BJ (cell line): Measurements from ENCODE around the gene ATP12A. TPM values are rescaled to one million over a fixed set of nuclear protein-coding genes. Genes with fewer than 3 reads are reported as not detected.

Experiments
- CTCF ChIA-PET: fragments of 350-600 bp; formaldehyde crosslinking; extraction: SDS; loops from one replicate; lab custom pipeline; 2021; ENCODE audit warnings: antibody characterized with exemption, inconsistent platforms; lab: Yijun Ruan, JAX
- POLR2A ChIA-PET: fragments of 300-600 bp; sonication (Branson Sonifier 250); formaldehyde crosslinking; extraction: SDS; loops from one replicate; lab custom pipeline; 2021; ENCODE audit warnings: antibody characterized with exemption; lab: Charles Lee
- DNase-seq: peaks from one replicate; pipeline ENCODE4 v3.0.0-alpha.2; 2011; ENCODE audit warnings: low read depth
- H3K27me3 ChIP-seq: 2 replicates; pipeline ENCODE4 v1.6.0; 2011; ENCODE audit warnings: low read length; ENCODE audit not compliant: control insufficient read depth, insufficient read depth
- H3K36me3 ChIP-seq: 2 replicates; pipeline ENCODE4 v1.5.1; 2011; ENCODE audit warnings: low read length; ENCODE audit not compliant: control insufficient read depth, insufficient read depth
- H3K4me3 ChIP-seq: 2 replicates; pipeline ENCODE4 v1.5.1; 2011; ENCODE audit warnings: low read depth, mild to moderate bottlenecking, control low read depth, low read length
- polyA plus RNA-seq: library from polyadenylated mRNA; depleted of rRNA; stranded (reverse); fragments of >200 nt; gene quantifications from 2 replicates; pipeline ENCODE4 v1.2.3, GENCODE V29; 2011
- TF ChIP-seq, protein P1 (sequence below): IDR thresholded peaks from 2 replicates; pipeline ENCODE4 v1.5.1; 2011; ENCODE audit warnings: low read depth, mild to moderate bottlenecking, control low read depth, inconsistent platforms, low read length, moderate library complexity; ENCODE audit not compliant: insufficient read depth

The ATP12A gene
- polyA plus RNA-seq, 1 experiment: not detected

- ChIA-PET POLR2A (no interaction called here), CTCF (interaction anchor here (1.2 kb wide), 1 partner anchor 9 kb away, joined by 4 read pairs; no protein-coding TSS in a partner anchor)
- Histone ChIP-seq H3K36me3 (no peaks in the 10 kb centered on the region), H3K27me3 (no peaks in the 10 kb centered on the region), H3K4me3 (no peak overlapping the region)
- DNase-seq: no peak
- TF ChIP-seq, protein P1, sequence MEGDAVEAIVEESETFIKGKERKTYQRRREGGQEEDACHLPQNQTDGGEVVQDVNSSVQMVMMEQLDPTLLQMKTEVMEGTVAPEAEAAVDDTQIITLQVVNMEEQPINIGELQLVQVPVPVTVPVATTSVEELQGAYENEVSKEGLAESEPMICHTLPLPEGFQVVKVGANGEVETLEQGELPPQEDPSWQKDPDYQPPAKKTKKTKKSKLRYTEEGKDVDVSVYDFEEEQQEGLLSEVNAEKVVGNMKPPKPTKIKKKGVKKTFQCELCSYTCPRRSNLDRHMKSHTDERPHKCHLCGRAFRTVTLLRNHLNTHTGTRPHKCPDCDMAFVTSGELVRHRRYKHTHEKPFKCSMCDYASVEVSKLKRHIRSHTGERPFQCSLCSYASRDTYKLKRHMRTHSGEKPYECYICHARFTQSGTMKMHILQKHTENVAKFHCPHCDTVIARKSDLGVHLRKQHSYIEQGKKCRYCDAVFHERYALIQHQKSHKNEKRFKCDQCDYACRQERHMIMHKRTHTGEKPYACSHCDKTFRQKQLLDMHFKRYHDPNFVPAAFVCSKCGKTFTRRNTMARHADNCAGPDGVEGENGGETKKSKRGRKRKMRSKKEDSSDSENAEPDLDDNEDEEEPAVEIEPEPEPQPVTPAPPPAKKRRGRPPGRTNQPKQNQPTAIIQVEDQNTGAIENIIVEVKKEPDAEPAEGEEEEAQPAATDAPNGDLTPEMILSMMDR: no peak
Measured at GRCh38 chr13:24698686-24699085, 18.5 kb downstream of the ATP12A start.

GRCh38 chr13:24699541-24699940 is 19.3 kb downstream of the ATP12A start:
- ChIA-PET POLR2A (no interaction called here), CTCF (no interaction called here)
- TF ChIP-seq, protein P1: no peak
- no peak overlapping the region for H3K4me3 ChIP-seq
- H3K36me3 ChIP-seq: no peaks in the 10 kb centered on the region
- no peak for DNase-seq
- H3K27me3 ChIP-seq: no peaks in the 10 kb centered on the region

- ChIA-PET POLR2A (no interaction called here), CTCF (no interaction called here)
- Histone ChIP-seq H3K4me3 (no peak overlapping the region), H3K27me3 (no peaks in the 10 kb centered on the region), H3K36me3 (no peaks in the 10 kb centered on the region)
- no peak for DNase-seq
- TF ChIP-seq, protein P1: no peak
Measured at GRCh38 chr13:24700539-24700938, 20.3 kb downstream of the ATP12A start.

DNA sequence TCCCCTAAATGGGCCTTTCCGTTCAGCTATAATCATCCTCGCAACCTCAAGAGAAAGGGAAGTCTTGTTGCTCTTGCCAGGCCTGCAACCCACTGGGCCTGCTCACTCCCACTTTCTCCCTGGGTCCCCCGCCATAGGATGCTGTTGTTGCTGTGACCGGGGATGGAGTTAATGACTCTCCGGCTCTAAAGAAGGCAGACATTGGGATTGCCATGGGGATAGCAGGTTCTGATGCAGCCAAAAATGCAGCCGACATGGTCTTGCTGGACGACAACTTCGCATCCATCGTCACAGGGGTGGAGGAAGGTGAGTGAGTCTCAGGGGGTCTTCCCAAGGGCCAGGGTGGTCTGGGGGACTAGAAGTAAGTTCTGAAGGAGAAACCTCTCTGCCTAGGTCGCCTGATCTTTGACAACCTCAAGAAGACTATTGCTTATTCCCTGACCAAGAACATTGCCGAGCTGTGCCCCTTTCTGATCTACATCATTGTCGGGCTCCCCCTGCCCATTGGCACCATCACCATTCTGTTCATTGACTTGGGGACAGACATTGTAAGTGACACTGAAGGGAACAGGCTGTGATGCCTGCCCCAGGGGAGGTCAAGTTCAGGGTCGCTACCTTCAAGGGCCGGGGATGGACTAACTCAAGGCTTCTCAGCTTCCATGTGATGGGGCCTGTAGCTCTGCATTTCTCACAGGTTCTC is 26.8 kb downstream of the ATP12A start:
- ChIA-PET CTCF (interaction anchor here (1.0 to 1.6 kb wide), 2 partner anchors 9 to 20 kb away, joined by 3 to 4 read pairs; no protein-coding TSS in a partner anchor), POLR2A (no interaction called here)
- DNase-seq: no peak
- TF ChIP-seq, protein P1: no peak
- Histone ChIP-seq H3K36me3 (no peaks in the 10 kb centered on the region), H3K4me3 (no peak overlapping the region), H3K27me3 (no peaks in the 10 kb centered on the region; the same call in 1 of the 2 replicates)

DNA sequence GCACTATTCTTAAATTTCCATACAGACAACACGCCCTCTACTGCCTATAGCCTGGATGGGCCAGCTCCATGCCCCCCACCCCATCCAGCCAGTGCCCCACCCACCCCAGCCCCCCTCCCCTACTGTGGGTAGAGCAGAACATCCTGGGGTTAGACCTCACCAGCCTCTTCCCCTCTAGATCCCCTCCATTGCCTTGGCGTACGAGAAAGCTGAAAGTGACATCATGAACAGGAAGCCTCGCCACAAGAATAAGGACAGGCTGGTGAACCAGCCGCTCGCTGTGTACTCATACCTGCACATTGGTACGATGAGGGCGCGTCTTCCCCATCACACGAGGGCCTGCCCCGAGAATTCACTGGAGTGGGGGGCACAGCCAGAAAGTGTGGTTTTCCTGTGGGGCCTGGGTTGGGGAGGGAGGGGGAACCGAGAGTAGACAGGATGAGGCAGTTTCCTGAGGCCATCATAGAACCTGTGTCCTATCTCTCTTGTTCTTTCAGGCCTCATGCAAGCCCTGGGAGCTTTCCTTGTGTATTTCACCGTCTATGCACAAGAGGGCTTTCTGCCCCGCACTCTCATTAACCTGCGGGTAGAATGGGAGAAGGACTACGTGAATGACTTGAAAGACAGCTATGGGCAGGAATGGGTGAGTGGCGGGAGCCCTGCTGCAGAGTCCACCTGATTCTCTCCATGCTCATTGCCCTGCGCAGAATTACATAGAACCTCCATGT is 29.1 kb downstream of the ATP12A start:
- Histone ChIP-seq H3K4me3 (no peak overlapping the region), H3K27me3 (no peaks in the 10 kb centered on the region; the same call in 1 of the 2 replicates), H3K36me3 (no peaks in the 10 kb centered on the region)
- TF ChIP-seq, protein P1: no peak
- no peak for DNase-seq
- ChIA-PET CTCF (interaction anchor here (1.5 kb wide), 1 partner anchor 15 kb away, joined by 10 read pairs; no protein-coding TSS in a partner anchor), POLR2A (no interaction called here)
